GM18520 (cell line): ENCODE data around the gene ASCL5.
A peak's percentile ranks its signal among the peaks of the same experiment; 100 is the strongest.

Source experiments
- ATAC-seq: cut with Tn5 transposase; IDR thresholded peaks from one replicate; pipeline ENCODE4 v1.9.1; 2021; ENCODE audit not compliant: unreplicated experiment

Gene ASCL5

GRCh38 chr1:201137024-201137392, 10.0 kb upstream of the ASCL5 start:
- ATAC-seq, result no peak

GRCh38 chr1:201136355-201137023, 9.5 kb upstream of the ASCL5 start:
- no peak for ATAC-seq

DNA sequence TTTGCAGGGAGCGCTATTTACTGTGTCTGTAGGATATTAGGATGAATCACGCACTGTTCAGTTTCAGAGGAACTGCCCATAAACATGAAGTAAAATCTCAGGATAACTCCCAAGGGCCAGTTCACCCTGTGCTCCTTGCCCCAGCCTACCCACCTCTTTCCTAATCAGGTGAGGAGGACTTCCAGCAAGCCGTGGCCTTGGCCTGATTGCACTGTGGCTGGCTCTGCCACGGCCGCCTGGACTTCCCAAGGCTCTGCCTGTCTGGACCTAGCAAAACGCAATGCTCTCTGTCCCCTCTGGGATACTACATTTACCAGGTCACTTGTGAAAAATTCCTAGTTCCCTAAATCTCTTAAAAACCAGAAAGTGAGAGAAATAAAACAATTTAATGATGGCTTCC, 7.4 kb upstream of the ASCL5 start:
- no peak for ATAC-seq

DNA sequence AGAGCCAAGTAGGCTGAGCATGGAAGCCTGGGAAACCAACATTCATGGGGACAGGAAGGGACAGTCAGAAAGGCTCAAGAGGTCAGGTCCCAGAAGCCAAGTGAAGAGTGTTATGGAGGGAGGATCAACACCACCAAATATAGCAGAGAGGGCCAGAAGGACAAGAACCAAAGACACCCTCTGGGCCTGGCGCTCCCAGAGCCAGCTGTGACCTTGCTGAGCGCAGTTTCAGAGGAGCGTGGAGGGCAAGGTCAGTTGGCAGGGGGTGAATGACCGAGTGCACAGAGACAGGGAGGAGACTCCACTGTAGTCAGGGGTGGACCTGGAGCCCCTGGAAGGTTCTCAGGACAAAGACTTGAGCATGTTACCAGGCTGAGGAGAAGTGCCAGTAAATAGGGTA, 4.4 kb upstream of the ASCL5 start:
- ATAC-seq, result no peak

DNA sequence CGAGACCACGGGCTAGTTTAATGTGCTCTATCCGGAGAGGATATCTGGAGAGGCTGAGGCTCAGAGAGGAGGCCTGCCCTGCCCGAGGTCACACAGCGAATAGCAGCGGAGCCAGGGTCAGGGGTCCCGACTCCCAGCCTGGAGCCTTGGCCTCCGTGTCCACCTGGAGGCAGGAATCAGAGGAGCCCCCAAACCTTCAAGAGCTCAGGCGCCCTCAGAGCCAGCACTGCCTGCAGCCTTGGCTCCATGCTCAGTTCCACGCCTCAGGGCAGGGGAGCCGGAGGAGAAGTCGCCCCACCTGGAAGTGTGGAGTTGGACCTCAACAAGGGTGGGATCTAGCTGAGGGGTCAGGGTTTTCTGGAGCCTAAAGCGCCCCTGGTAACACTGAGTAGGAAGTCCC, 2.0 kb upstream of the ASCL5 start:
- ATAC-seq, result no peak

- ATAC-seq, result no peak
These were observed 1.5 kb upstream of the ASCL5 start for GRCh38 chr1:201128476-201128875.

GRCh38 chr1:201127755-201128455, 921 bp upstream of the ASCL5 start:
- ATAC-seq, result no peak

- ATAC-seq, result no peak
These were observed 537 bp downstream of the ASCL5 start for GRCh38 chr1:201126463-201126831.

- no peak for ATAC-seq
These were observed 1.2 kb downstream of the ASCL5 start for GRCh38 chr1:201125800-201126199.

- ATAC-seq, result no peak
These were observed 2.0 kb downstream of the ASCL5 start for GRCh38 chr1:201125019-201125418.

GRCh38 chr1:201123866-201124265, 3.1 kb downstream of the ASCL5 start:
- ATAC-seq, result no peak

- ATAC-seq, result no peak
These were observed 4.5 kb downstream of the ASCL5 start for GRCh38 chr1:201122321-201122957.

DNA sequence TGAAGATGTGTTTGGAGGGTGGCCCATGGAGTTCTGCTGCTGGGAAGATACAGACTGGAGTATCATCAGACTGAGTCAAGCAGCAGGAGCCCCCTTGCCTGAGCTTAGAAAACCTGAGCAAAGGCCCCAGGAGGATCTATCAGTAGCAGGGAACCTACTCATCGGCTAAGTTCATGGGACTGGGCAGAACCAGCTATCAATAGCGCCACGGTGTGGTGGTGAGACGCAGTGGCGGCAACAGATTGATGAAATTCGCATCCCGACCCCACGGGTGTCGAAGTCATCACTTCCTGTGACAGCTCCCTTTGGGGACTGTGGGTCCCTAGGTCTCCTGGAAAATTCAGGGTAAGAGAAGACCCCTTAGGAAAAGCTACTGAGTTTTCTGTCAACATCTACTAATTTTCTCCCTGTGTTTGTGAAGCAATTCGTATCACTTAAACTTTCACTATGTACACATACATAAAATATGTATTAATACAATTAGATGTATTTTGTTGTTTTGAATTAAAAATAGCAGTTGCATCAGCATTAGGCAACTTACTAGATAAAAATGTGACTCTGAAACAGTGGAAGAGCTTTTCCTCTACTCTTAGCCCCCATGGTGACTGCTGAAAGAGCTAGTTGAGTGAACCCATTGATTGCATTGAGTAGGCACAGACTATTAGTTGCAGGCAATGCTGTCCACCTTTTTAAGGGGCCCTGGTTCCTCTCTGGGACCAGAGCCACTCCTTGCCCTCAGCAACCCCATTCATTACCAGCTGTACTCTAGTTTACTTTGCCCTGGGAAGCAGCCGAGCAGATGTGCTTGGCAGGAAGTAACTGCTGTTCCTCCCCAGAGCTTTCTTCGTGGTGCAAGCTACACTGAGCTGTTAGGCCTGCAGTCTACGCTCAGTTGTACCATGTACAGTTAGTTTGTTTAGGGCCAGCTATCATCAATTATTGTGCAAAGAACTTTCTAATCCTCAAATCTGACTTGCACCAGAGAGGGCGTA, 7.5 kb downstream of the ASCL5 start:
- no peak for ATAC-seq

GRCh38 chr1:201116091-201116490, 10.9 kb downstream of the ASCL5 start:
- ATAC-seq, result no peak

DNA sequence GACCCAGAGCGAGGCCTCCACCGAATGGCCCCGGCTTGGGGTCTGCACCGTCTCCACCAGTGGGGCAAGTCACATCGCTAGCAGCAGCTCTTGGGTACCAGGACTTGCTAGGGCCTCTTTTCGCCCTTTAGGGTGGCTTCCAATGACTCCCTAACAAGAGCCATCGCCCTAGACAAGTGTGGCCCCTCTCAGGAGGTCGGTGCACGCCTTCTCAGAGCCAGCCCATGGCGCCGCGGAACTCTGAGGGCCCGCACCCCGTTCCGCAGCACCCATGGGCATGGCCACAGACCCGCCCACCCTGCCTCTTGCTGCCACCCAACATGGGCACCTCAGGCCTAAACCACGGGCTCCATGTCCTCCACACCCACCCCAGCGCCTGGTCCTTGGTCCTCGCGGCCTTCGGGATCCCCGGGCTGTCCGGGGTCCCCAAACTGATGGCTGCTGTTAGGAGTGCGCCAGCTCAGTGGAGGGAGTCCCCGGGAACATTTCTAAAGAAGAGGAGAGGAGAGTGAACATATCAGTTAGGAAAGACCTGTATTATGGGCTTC, 11.5 kb downstream of the ASCL5 start:
- ATAC-seq, result no peak

DNA sequence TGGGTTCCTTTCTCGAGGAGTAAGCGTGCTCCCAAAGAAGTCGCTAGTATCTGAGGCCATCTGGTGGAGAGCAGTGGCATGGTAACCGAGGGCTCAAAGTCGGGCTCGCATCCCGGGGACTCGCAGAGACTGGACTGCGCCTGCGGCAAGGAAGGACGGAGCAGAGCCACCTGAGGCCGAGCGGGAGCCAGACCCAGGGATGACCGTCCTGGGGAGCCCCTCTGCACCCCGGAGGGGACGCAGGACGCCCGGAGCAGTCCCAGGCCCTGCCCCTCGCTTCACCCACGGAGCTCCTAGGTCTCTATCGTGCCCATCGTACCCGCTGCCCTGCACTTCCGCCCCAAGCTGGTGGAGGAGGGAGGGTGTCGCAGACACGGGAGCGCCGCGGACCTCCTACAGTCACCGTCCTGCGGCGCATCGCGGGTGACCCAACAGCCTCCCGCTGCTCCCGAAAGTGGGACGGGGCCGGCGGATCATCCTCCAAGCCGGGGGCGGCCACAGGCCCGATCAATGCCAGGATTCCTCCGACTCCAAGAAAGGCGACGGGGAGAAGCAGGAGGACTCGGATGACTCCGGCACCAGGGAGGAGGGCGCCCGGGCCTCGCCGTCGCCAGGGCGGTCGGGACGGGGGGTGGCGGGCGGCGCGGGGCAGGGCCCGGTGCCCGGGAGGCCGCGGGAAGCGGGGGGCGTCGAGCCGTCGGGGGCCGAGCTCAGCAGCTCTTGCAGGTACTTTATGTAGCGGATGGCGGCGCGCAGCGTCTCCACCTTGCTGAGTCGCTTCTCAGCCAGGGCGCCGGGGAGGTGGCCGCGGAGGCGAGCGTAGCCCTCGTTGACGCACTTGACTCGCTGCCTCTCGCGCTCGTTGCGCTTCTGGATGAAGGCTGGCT, 12.5 kb downstream of the ASCL5 start:
- peak; percentile 62 for ATAC-seq

DNA sequence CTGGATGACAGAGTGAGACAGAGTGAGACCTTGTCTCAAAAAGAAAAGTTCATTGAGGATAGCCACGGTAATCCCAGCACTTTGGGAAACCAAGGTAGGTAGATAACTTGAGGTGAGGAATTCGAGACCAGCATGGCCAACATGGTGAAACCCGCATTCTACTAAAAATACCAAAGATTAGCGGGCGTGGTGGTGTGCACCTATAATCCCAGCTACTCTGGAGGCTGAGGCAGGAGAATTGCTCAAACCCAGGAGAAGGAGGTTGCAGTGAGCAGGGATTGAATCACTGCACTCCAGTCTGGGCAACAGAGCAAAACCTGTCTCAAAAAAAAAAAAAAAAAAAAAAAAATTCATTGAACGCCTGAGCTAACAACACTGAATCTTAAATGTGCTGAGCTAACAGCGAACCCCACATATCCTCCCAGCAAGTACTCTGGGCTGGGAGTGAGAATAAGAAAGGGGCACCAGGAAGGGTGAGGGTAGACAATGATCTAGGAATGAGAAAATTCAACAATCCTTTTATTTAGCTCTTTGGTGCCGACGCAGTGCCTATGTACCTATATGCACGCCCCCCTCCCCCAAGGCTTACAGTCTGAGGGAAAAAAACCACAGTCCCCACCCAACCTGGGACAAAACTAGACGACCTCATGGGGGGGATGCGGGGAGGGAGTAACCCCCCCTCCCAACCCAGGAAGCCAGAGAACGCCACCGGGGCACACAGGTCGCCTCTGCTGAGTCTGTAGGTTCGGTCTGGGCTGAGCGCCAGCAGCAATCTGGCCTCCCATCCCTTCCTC, 13.3 kb downstream of the ASCL5 start:
- no peak for ATAC-seq

- ATAC-seq, result no peak
These were observed 14.1 kb downstream of the ASCL5 start for GRCh38 chr1:201112926-201113325.

DNA sequence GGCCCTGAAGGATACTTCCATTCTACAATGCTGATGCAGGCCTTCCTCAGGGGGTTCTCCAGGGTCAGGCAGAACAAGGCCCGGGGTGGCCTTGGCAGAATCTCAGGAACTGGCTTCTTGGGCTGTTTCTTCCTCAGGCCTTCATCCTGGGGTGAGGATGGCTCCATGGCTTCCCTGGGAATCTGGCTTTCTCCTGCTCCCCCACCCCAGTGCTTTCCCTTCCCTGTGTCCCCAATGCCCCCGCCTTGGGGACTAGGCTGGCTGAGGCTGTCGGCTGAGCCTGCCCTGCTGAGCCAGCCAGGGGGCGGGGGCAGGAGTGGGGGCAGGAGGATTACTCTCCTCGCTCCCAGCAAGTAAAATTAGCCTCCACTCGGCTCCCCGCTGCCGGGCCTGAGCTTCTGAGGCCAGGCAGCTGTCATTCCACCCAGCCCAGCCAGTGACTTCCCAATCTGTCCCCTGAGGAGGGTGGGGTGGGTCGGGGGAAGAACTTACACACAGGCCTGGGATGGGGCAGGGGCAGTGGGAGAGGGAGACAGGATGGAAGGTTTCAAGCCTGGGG, 14.7 kb downstream of the ASCL5 start, which contains the start of gene CACNA1S:
CACNA1S (minus strand) TSS at position 254 of the 559 bp plus-strand sequence; CDS start at position 167, 87 bp downstream.
- no peak for ATAC-seq
